DMS114 treated with DMSO at 0.1 percent for 48 hours (cell line): ENCODE data around the gene TP63.

ENCODE experiments used
- DNase-seq: peaks from one replicate; lab custom pipeline; 2025; ENCODE audit not compliant: unreplicated experiment; lab: John Stamatoyannopoulos, UW

The TP63 gene

DNA sequence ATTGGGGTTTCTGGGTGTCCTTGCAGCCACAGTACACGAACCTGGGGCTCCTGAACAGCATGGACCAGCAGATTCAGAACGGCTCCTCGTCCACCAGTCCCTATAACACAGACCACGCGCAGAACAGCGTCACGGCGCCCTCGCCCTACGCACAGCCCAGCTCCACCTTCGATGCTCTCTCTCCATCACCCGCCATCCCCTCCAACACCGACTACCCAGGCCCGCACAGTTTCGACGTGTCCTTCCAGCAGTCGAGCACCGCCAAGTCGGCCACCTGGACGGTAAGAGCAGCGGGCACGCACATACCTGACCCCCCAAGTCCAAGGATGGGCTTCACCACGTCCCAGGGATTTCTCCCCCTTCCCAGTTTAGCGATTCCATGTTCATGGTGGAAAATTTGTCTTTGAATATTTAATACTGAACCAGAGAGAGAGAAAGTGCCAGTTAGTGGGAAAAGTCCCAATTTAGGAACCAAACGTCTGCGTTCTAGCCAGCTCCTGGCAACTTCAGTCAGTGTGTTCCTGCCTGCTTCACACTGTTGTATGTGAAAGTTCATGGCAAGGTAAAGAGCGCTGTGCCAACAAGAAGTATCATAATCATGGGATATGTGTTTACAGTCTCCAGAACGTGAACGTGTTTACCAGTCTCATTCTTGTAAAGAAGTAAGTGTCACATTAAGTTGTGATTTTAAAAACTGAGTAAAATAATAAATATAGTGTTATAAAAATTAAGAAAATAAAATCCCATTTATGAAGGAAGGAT is 177.2 kb downstream of the TP63 start:
- DNase-seq = no peak

DNA sequence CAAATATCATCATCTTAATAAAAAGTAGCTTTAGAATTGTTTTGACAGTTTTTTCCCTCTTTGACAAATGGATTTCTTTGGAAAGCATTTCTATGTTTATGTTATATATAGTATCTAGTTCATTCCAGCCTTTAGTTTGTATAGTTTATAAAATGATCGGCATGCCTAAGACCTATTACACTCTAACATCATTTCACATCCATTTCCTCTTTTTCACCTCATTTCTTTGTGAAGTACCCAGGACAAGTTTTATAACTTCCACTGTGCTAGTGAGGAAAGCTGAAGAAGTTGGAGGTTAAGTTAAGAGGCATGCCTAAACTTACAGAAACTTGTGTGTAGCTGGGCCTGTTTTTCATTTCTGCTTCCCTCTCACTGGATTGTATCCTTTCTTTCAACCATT is 178.4 kb downstream of the TP63 start:
- DNase-seq = no peak

DNA sequence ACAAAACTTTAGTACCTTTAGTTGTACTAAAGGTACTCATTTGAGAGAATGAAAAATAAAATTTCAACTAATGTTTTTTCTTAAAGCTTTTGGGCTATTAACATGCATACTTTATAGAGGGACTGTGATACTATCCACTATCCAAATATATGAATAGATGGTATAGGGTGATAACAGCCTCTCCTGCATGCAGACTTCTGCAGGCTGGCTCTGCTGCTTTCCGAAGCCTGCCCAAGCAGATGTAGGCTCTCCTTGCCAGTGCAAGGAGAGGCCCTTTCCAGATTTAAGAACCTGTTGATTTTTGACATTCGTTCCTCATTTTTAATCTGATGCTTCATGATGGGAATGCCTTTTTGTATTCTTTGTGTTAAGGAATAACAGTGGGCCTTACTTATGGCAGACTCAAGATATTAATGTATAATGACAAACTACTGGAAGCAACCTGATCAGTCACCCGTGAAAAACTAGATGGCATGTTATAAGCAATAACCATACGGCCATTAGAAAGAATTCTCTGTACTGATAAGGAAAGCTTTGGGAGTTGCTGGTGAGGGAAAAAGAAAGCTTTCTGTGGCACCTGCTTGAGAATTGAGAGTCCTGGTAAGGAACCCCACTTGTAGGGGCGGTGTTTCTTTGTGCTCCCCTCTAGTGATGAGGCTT is 181.7 kb downstream of the TP63 start:
- no peak for DNase-seq

DNA sequence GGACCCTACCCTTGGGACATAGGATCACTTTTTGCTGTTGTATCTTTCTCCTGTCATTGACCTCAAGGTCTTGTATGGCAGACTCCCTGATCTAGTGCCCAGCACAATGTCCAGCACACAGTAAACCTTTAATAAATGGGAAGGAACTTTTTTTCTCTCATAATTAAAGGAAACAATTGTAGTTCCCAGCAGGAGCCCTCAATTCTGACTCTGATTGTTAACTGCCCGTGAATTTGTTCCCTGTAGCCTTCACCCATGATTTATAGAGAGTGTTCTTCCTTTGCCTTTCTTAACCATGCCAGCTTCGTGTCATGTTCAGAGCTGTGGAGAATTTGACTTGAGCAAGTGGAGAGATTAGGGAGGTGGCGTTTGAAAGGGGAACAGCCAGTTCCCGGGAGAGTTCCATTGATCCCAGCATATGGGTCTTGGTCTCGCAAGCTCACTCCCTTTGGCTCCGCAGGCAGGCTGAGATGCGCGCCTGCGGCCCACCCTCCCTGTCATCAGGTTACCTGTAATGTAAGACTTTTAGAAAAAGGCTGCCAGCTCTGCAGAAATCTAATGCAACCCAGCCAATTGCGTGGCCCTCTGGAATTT is 182.6 kb downstream of the TP63 start:
- DNase-seq = no peak

DNA sequence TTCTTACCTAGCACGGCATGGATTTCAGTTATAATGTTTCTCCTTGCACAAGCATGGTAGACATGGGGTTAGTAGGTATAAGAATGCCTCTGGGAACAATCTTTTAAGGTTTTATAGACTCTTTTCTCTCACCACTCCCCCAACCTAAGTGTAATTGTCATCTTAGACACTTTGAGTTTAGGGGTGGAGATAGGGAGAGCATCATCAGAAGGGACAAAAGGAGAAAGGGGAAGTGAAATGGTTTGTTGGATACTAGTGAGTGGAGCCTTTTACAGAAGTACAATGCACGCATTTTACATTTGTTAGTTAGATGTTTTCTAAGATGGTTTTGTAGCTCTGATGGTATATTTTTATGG is 189.2 kb downstream of the TP63 start:
- no peak for DNase-seq

DNA sequence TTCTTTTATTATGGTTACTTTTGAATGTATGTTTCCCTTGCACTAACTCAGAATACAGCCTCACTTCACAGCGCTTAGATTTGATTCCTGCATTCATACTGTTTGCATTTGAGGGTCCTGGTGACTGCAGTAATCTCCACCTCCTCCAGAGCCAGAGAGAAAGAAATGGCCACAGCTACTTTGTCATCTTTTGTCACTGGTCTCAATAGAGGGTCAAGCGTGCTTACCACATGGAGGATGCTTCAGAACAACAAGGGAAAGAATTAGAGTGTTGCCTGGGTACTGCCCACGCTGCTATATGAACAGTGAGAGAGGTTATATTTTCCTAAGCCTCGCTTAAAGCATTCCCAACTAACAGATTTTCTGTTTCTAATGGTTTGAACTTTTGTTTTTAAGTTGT is 190.1 kb downstream of the TP63 start:
- no peak for DNase-seq

DNA sequence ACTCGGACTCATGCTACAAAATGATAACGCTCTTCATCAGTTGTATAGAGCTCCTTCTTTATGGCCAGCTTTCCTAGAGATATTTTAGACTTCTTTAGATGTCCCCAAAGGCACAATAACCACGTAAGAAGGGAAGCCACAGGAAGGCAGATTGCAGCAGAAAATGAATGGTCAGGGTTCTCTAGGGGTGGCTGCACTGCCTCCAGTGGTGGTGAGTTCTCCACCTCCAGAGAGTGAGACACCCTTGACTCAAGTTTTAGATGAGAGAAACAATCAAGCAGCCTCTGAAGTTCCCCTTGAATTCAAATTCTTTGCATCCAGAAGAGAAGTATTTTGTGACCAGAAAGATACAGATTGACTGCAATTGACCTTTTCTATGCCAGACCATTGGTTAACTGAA is 191.5 kb downstream of the TP63 start:
- no peak for DNase-seq

DNA sequence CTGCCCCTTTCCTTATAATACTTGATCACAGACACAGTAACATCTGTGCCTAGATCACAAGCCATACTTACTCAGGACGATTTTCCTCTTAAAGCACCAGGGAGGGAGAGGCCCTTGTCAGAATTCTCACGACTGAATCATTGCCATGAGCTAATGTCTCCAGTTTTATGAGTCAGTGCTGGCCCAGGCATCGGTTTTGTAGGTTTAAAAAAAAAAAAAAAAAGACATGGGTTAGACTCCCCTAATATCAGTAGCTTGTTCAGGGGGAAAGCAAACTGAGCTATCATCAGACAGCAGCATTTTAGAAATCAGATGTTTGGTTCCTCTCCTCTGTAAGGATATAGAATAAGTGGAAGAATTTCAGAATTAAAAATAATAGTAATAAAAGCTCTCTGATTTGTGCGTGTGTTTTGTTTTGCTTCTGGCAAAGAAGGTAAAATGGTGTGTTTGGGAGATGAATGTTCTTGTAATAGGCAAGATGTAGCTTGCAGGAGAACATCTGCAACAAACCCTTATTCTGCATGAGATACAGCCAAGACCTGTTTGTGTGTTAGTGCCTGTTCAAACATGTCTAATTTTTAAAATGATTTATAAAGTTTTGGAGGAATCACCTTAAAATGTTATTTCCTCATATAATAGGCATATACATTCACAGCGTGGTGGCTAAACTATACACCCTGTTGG is 193.6 kb downstream of the TP63 start:
- DNase-seq = no peak

DNA sequence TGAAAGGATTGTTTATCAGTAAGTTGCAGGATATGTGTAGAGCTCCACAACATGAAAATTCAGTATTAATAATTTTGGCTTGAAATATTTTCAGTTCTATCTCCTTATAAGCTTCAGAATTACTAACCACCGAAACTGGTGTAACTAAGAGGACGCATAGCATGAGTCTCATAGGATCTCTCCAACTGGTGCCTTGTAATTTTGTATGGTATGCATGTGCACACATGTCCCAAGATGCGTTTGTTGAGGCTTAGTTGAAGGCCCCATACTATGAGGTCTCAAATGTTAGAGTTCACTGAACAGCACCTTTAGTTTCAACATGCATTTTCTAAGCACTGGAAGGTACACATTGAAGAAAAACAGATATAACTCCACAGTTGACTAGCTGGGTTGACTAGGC is 195.4 kb downstream of the TP63 start:
- DNase-seq = no peak

DNA sequence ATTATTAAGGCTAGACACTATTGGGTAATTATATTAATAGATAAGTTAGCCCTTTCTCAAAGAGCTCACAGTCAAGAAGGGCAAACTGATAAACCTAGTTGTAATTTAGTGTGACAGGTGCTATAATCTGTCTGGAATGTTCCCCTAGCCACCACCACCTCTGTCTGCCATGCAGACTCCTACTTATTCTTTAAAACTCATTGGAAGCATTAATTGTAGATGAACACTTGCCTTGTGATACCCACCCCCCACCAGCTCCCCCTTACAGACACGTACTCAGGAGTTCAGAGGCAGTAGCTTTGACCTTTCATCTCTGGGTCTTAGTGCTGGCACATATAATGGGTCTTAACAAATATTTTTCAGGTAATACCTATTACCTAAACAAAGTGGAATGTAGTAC is 195.9 kb downstream of the TP63 start:
- DNase-seq = no peak

DNA sequence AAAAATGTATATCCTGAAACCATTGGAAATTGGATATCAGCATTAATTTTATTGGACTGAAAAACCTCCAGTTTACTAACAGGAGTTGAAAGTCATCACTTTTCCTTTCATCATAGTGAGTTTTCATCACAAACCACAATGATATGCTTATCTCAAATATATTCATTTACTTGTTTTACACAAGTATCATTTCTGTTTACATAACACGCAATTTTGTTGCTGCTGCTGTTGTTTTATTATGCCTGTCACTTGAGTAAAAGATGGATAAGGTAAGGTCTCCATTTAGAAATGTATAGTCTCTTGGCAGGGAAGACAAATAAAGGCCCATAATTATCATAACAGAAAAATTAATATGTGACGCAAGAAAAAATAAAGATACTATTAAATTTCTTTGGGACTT is 199.2 kb downstream of the TP63 start:
- no peak for DNase-seq

DNA sequence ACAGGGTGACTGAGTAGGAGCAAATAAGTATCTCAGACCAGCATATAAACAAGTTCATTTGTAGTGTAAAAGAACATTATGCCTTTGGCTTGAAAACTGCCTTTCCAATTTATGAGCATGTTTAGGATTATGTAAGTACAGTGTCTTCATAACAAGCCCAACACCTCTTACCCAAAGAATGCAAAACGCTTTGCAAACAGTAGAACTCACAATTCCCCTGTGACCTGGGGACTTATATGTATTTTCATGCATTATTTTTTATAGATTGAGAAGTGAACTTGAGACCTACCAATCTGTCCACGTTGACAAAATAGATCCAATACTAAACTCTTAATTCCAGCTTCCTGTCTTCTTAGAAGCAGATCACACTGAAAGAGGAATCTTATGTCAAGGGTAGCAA is 202.1 kb downstream of the TP63 start:
- DNase-seq = no peak

DNA sequence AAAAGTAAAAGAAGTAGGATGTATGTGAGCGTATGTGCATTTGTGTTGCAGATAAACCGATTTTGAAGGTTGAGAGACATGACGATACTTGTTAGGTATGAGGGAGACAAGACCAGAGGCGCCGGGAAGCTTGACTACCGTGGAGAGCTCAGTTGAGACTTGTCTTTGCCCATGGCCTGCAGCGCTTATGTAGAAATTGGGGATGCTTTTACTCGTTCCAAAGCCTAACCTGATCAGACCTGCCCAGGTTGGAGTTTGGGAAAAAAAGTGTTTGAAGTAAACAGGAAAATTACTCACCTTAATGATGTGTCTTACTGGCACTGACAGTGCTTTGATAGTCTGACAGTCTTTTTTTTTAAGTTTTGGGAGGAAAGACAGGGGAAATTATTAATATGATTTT is 202.8 kb downstream of the TP63 start:
- DNase-seq = no peak

DNA sequence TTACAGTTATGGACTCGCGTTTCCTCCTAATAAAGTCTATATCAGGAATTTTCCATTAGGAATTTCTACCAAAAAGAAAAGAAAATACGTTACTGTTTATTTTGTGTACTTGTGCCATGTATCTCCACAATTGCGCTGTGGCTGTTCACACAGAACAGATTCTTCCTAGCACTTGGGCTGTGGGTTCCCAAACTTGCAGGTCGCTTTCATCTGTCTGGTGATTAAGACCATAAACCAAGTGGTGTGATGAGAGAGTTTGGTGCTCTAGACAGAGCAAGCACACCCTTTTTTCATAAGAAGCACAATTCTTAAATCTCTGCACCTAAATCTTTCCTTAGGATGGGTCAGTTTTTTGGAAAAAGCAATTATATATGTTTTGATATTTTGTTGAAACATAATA is 203.3 kb downstream of the TP63 start:
- DNase-seq = no peak

DNA sequence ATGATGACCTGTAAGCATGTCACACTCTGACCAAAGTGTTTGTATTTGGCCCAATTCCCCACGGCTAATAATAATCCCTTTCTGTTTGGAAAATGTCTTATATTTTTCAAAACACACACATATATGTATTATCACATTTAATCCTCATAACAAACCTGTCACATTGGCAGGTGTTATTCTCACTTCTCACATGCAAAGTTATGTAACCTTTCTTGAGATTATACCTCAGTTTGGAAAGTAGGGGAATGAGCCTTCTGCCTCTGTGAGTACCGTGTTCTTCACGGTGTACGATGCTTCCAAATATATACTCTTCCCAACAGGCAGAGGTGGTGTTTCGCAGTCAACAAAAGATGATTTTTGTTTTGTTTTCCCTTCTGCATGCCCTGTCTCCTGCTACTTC is 205.6 kb downstream of the TP63 start:
- DNase-seq = no peak

DNA sequence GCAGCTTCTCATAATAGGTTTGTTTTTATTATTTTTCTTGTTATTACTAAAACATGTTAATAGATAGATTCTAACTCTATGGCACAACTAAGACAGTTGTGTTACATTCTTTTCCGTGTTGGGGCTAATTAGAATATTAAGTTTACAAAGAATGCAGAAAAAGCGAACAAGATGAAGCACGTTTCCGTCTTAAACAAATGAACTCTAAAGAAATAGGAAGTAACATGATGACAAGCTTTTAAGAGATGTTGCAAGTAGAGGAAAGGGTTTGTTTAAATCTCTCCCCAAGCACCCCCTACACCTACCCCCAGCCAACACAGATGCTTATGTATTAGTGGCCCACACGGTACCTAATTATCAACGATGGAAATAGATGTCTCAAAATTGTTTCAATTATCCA is 207.1 kb downstream of the TP63 start:
- no peak for DNase-seq

DNA sequence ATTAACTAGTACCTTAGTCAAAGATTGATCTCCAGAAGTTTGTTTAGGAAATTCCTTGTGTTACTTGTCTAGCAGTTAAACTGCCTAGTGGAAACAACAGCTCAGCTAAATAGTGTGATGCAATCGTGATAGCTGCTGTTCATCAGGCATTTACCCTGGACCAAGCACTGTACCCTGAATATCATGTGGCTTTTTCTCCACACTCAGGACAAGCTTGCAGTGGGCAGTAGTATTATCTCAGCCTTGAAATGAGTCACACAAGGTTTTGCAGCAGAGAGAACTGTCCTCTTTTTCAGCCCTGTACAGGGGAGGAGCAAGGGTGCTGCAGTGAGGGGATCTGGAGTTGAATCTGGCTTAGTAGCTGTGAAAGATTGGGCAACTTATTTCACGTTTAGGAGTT is 208.4 kb downstream of the TP63 start:
- DNase-seq = no peak

DNA sequence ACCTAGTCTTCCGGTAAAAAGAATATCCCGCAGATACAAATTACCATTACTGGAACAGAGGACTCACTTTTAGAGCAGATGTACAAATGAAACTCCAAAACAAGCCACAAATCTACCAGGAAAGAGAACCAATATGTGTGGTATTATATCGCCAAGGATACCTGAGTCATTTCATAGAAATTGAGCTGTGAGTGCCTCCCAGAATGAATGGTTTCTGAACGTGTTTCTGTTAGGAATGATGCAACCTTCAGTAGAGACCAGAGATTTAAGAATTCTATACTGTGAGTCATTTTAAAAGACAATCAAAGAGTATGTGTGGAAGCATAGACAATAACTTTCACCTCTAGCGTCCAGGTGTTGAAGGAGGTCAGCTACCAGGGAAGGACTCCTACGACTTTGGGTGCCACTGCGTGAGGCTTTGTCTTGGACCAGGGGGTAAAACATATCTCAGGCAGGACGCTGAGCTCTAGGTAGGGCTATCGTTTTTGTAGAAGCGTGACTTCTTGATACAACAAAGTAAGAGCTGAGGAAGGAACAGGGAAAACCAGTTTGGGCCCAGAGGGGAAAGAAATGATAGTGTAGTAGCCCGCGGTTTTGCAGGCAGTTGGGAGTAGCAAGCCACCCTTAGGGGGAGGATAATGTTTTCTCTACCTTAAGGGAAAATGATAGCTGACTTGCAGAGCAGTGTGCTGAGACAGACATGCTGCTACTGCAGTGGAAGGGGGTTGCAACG is 210.4 kb downstream of the TP63 start:
- DNase-seq = no peak

DNA sequence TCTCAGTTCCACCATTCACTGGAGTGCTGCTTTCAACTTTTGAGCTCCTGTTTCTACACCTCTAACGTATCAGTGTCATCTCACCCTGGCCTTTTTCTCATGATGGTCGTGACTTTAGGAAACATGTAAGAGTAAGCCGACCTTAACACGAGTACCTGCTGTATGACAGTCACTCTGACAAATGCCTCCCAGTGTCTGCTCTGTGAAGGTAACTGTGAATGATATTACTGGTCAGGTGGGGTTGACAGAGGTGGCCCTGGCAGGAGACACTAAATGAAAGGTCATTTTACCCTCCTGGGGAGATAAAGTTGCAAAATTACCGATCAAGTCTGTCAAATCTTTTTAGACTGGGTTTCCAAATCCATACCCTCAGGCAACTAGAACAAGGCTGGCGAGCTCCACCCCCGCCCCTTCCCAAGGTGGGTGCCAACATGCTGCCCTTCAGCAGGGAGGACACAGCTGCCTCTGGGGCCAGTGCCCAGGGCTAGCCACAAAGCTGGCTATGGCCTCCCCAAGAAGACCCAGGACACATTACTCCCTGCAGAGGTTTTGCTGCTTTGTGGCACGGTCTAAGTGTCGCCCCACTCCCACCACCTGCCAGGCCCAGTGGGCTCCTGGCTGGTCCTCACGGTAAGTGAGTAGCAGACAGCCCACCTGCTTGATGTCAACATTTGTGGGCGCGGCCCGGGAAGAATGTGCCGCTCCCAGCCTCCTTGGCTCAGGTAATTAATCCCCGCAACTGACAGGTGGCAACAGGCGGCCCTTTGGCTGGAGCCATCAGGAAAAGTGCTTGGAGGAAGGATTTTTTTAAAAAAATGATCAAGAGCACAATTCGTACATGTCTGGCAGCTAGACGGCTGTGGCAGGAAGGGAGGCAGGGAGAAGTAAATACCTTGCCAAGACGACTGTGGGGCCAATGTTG is 211.8 kb downstream of the TP63 start:
- DNase-seq = no peak

DNA sequence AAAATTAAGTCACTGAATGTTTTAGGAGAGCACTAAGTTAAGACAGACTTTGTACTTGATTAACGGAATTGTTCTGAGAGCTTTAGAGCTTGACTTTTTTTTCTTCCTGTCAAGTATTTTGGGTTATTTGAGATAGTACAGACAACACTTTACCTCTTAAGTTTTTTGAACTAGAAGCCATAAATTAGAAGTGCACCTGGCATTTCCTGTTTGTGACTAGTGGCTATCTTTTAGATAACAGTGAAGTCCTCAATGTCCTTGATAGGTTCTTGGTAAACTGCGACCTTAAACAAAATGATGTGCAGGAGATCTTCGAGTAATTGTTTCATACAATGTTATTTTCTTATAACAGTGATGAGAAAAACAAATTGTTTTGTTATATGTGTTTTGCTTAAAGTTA is 213.9 kb downstream of the TP63 start:
- DNase-seq = no peak
